Activated CD4-positive, CD25-positive, alpha-beta regulatory T cell treated with anti-CD3 and anti-CD28 coated beads, Interleukin-2, amount 50 U/mL, for 24 hours (primary cell): Measurements from ENCODE around the gene UBE3D.
A peak's percentile ranks its signal among the peaks of the same experiment; 100 is the strongest.

Experiments
- ATAC-seq, 2 donors: fragments of 150-1000 bp; cut with Tn5 transposase; one replicate each; pipeline ENCODE4 v1.10.0; 2021; ENCODE audit warnings: mild to moderate bottlenecking in 1 of 2, moderate library complexity in 1 of 2

The UBE3D gene, protein sequence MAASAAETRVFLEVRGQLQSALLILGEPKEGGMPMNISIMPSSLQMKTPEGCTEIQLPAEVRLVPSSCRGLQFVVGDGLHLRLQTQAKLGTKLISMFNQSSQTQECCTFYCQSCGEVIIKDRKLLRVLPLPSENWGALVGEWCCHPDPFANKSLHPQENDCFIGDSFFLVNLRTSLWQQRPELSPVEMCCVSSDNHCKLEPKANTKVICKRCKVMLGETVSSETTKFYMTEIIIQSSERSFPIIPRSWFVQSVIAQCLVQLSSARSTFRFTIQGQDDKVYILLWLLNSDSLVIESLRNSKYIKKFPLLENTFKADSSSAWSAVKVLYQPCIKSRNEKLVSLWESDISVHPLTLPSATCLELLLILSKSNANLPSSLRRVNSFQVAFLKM

DNA sequence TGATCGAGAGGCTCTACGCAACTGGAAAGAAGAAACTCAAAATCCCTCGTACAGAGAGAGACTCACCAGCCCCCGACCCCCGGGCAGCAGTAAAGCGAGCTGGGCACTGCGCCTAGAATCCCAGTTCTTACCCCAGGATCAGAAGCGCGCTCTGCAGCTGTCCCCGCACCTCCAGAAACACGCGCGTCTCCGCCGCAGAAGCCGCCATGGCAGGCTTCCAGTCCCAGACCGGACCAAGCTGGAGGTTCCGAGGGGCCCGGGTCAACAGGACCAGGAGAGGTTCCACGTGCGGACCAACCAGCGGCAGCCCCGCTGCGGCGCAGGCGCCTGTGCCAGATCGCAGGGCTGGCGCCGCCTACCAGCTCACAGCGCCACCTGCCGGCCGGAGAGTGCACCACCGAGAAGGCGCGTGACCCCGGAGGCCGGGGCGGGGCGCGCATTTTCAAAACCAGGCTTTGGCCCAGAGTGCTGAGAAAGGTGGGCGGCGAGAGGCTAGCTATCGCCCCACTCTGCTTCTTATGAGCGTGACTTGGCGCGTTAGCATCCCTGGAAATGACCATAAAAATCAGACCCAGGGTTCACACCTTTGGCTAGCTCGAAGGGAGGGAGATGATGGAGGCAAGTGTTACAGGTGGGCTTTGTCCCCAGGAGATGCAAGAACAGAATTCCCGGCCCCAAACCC is at the start of gene UBE3D:
Gene UBE3D (minus strand): TSS at position 331 of the 682 bp plus-strand sequence. CDS start 123 bp downstream, at position 208.
- peak; percentile 70 to 77 for ATAC-seq

DNA sequence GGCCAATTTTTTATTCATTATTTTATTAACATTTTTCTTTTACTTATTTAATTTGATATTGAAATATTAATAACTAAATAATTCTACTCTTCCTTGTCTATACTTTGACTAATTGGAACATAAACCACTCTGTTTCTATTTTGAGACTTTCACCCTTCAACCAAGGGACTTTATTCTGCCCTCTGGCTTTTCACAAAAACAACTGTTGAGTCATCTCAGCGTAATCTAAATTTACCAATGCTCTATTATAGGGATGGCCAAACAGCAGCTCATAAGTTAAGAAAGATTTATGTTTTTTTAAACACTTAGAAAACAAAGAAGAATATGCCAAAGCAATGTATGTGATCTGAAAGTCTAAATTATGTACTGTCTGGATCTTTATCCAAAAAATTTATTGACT is 48.5 kb upstream of the UBE3D start:
- ATAC-seq = no peak

DNA sequence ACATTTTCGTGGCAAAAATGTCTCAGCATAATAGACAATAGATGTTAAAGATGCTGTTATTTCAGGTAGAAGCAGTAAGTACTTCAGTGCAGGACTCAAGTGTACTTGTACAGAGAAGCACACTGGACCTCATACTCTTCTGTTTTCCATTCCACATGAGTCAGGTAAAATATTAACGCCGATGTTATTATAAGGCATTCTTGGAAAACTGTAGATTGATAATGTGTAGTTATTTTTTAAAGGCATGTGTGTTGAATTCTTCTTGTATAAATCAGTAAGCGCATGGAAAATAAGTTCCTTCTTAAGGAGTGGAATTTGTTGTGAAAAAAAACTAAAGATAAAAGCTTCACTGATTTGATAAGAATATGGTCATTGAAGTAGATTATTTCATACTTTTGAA is 47.6 kb upstream of the UBE3D start:
- ATAC-seq = no peak

DNA sequence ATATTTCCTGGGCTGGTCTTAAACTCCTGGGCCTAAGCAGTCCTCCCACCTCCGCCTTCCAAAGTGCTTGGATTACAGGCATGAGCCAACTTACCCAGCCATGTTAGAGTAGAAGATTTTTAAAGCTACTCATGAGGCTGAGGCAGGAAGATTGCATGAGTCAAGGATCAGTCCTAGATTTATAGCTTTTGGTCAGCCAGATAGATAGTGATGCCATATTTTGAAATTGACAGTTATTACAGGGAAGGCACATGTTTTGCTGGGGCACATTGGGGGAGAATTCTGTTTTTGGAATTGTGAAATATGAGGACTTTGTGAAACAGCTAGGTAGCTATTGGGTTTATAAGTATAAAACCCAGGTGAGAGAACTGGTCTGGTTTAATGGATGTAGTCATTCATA is 42.7 kb upstream of the UBE3D start:
- no peak for ATAC-seq

DNA sequence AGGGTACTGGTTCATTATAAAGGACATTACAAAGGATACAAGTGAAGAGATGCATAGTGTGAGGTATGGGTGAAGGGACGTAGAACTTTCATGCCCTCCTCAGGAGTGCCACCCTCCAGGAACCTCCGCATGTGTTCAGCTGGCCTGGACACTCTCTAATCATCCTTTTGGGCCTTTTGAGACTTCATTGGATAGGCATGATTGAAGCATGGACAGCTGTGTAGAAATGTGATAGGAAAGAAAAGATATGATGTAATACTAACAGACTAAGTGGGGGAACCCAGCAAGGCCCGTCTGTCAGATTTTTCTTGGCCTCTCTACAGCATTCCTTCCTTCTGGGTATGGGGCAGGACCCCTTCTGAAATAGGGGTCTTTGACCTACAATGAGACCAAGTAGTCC is 32.9 kb upstream of the UBE3D start:
- no peak for ATAC-seq

DNA sequence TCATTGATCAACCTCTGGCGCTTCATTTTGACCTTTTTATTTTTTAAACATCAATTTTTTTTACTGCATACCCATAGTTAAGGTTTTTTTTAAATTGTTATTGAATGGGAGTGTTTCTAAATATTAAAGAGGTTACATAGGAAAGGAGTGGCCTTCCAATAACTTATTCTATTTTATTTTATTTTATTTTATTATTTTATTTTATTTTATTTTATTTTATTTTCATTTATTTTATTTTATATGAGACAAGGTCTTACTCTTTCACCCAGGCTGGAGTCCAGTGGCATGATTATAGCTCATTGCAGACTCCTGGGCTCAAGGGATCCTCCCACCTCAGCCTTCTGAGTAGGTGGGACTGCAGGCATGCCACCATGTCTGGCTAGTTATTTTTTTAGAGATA is 32.0 kb upstream of the UBE3D start:
- ATAC-seq = no peak

DNA sequence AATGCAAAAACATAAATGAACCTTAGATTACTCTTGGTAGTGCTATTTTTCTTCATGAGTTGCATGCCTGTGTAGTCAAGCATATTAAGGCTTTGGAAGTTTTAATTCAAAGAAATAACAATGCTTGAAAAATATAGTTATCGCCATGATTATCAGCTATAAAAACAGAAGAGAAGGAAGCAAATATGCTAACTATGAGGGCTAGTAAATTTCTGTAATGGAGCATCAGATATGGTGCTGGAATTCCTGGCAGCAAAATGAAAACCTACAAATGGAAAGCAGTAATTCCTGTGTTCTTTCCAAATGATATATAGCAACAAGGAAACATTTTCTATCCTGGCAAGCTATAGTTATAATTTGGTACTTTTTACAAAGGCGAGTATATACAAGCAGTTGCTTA is 31.6 kb upstream of the UBE3D start:
- ATAC-seq = no peak

DNA sequence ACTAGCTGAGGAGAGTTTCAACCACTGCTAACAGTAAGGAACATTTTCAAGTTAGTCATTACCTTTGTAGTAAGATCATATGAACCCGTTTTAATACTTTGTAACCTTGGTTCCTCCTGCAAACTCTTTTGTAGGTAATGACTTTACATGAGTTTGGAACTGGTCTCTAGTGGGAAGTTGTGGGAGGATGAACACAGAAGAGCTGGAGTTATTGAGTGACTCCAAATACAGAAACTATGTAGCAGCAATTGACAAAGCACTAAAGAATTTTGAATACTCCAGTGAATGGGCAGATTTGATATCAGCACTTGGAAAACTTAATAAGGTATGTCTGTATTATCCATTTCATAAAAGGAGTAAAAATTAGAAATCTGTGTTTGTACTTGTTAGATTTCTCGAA is 31.1 kb upstream of the UBE3D start:
- ATAC-seq = no peak

DNA sequence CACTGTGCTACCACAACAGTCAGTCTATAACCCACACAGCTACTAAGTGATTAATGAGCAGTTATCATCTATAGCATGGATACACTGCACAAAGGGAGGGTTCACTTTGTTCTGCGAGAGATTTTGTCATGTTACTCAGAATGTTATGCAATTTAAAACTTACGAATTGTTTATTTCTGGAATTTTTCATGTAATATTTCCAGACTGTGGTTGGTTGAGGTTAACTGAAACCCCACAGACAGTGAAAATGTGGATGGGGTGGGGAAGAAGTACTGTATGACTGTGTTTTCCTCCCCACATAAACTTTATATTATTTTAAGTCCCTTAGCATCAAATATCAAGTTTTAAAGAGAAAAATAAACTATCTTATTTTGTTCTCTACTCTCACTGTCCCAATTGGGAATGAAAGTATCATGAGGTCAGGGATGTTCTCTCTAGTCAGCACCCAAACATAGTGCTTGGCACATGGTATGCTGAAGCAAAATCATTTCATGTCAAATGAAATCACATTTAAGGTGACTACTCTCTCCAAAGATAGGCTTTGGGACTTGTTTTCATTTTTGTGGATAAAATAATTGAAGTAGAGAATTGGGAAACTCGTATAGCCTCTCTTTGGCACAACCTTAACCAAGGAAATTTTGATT is 27.2 kb upstream of the UBE3D start:
- no peak for ATAC-seq

DNA sequence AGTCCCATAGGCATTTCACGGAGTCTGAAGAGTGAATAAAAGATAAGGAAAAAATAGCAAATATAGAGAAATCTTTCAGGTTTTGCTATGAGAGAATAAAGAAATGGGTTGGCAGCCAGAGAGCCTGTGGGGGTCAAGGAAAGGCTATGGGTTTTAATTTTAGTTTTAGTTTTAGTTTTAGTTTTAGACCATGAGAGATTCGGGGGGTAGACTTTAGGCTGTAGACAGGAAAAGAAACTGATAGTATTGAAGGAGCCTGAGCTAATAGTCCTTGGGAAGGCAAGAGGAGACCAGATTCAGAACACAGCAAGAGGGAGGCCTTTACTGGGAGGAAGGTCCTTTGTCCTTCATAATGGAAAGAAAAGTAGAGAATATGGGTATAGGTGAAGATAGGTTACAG is 21.1 kb upstream of the UBE3D start:
- ATAC-seq = peak; percentile 76 to 86

DNA sequence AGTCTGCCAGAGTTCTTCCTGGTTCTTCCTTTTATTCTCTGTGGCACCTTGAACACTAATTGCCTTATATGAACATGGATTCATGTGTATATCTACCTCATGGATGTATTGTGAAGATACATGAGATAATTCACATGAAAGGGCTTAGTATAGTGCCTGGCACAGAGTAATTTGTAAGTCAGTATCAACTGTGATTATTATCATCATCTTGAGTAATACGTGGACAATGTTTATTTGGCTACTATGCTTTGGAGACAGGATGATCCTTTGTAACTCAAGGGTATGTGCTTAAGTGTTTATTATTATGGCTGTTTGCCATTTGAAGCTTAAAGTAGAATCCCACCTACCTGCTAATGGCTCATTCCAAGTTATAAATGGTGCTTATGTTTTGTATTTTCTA is 17.8 kb upstream of the UBE3D start:
- no peak for ATAC-seq

DNA sequence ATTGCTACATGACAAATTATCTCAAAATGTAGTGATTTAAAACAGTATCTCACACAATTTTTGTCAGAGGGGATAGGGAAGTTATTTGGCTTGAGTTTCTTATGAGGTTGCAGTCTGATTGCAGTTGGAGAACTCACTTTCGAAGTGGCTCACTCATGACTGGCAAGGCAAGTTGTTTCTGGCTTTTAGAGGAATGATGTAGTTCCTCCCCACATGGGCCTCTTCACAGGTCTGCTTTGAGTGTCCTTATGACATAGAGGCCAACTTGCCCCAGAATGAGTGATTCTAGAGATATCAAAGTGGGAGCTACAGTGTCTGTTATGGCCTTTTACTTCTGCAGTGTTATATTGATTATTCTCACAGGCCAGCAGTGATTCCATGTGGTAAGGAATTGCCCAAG is 8.0 kb upstream of the UBE3D start:
- ATAC-seq = no peak

DNA sequence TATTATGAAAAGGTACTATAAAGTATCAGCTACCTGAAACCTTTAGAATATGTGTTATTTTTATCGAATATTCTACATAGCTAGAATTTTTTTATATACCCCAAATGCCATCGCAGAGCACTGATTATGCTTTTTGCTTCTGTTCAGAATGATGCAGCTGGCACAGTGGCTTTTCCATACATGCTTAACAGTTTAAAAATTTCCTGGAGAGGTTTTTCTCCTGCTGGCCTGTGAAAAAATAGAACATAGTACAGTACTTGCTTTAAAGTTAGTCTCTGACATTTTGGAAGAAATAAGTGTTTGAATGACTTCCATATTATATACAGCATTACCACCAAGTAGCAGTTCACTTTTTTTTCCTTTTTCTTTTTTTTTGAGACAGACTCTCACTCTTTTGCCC is 7.1 kb upstream of the UBE3D start:
- ATAC-seq = no peak

DNA sequence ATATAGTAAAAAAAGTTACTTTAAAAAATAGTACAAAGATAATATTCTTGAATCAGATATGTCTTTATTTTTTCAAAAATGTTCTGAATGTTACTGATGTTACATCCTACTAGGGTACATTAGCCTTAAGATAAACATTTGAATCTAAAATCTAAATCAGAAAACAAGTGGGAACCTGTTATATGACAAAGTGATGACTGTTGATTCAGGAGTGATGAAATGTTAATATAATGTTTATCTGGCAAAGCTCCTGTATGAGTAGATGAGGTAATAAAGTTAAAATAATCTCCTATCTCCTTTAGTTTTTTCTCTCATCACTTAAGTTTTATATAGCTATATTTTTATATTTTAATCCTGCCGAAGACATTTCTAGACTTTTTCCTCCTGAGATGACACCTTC is 6.1 kb upstream of the UBE3D start:
- ATAC-seq = no peak

DNA sequence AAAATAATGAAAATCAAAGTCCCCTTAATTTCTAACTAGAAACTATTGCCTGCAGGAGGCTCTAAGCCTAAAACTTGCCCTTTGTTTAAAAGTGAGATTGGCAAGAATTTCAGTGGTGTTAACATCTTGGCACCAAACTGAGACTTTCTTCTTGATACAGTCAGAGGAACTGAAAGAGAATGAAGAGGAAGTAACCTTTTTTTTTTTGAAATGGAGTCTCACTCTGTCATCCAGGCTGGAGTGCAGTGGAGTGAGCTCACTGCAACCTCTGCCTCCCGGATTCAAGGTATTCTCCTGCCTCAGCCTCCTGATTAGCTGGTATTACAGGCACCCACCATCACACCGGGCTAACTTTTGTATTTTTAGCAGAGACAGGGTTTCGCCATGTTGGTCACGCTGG is 5.4 kb upstream of the UBE3D start:
- no peak for ATAC-seq

DNA sequence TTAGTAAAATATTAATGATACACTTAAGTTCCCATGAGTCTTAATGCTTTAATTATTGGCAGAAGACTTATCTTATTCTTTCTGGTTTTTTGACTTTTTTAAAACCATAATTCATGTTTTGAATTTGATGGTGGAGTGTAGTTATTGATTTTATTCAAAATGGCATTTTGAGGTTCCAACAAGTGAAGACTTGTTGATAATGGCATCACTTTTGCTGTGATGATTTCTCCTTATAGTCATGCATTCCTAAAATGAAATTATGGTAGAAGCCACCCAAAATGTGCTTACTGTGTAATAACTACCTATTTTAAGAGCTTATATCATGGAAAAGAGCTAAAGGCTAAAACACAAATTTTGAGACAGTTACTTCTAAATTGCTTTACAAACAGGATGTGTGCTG is 4.0 kb upstream of the UBE3D start:
- ATAC-seq = no peak

DNA sequence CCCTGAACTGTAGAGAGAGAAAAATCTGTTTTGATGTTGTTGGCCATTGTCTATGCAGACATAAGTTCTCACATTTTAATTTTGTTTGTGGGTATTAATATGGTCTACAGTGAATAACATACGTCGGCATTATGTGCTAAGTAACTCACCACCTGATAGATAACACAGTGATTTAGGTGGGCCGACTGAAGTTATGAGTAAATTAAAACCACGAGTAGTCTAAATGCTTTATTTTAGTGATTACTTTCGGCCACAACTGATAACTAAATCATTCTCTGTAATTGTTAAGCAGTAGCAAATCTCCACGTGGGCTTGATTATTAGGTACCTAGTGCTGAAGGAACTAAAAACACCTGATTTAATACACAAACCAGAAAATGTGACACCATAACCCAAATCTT is 3.0 kb upstream of the UBE3D start:
- no peak for ATAC-seq

DNA sequence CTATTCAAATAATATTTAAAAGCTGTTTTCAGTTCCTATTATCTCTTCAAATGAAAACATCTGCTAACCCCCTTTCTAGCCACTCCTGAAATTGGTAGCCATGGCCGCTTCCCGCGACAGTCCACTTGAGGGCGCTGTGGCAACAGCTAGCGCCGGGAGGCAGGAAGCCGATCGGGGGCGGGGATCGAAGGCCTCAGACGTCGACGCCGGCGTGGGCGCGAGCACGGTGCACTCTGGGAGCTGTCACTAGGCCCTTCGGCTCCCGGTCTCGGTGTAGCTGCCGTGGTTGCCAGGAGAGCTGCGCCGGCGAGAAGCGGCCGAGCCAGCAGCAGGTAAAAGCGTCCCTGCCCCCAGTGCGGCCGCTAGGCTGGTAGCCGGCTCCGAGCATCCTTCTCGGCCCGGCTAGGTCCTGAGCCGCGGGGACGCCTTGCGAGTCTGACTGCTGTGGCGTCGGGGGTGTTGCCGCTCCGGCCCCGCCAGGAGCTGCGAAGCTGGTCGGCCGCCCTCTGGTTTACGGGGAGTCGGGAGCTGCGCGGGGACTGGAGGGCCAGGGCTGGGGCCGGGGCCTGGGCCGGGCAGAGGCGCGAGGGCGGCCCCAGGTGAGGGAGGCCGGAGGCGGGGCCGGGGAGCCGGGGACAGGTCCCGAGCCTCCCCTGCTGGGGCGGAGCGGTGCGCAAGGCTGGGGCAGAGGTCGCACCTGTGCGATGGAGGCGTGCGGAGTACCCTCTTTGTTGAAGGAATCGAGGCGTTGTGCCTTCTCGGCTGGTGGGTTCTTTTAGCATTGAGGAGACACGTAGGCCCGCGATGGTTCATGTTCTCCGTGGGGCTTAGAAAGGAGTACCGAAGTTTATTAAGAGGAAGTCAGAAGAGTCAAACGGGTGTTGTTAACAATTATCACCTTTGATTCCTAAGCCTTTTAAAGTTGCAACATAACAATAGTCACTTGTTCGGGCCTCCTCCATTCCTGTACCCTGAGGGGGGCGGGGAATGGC is 2.1 kb upstream of the UBE3D start, which contains the start of gene DOP1A:
Gene DOP1A (plus strand): TSS at position 224 of the 992 bp plus-strand sequence. CDS start 29,307 bp downstream, outside the sequence.
- peak; percentile 88 to 90 for ATAC-seq

DNA sequence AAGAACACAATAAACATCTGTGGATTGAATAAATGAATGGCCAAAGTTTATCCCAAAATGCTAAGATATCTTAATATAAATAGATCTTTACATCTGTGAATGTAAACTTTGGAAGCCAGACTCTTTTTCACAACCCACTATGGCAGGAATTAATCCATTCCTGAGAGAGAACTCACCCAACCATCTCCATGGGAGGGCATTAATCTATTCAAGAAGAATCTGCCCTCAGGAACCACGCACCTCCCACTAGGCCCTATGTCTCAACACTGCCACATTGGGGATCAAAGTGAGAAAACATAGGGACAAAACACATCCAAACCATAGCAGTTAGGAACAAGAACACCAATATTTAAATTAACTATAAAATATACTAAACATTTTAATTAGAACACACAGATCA is 3.4 kb downstream of the UBE3D start:
- ATAC-seq = no peak

DNA sequence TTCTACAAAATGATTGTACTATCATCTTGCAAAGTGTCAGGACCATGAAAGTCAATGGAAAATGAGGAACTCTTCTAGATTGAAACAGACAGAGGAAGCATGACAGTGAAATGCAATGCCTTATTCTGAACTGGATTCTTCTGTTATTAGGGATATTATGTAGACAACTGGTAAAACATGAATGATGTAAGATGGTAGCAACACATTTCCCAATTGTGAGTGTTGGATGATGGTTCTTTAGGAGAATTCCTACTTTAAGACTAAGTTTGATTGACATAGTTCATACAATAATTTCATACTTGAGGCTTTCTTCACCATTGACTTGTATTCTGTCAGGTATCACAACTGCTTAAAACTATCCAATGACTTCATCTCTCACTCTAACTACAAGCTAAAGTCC is 4.5 kb downstream of the UBE3D start:
- no peak for ATAC-seq

DNA sequence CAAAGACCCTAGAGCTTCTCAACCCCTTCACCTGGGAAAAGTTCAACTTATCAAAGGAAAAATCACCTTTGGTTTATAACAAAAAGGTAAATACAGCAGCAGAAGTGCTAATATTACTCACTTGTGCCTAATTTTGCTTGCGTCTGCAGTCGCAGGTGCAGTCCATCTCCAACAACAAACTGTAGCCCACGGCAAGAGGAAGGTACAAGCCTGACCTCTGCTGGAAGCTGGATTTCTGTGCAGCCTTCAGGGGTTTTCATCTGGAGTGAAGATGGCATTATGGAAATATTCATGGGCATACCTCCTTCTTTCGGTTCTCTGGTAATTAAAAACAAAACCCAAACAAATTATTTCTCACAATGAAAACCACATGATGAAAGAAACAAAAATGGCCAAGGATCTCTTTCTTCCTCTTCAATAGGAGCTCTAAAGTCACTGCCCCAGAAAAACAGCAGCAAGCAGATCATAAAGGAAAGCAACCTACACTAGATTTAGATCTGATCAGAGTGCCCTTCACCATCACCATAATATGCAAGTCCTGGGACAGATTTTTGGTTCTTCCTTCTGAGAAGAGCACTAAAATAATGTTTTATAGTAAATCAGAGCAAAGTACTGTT is 7.8 kb downstream of the UBE3D start:
- no peak for ATAC-seq

DNA sequence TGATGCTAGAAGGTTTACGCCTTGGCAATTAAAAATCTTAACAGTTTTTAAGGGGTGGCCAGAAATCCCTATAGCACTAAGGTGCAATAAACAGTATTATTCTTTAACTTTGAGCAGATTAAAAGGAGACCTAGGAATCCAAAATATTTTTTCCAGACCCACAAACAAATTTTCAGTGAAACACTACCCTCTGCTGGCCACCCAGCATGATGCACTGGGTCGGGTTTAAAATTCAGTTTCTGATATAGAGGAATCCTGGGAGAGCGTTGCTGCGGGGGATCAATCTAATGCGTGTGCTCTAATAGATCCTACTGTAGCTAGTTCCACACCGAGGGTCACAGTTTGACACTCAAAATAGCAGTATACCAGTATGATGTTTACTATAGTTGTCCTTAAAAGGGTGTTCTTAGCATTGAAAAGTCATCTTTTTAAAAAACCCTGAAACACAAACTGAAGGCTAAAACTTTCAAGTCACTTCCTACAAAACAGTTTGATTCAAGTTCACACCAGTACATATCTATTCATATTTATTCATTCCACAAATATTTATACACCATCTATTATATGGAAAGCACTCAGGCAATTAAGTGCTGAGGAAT is 10.2 kb downstream of the UBE3D start:
- ATAC-seq = peak in 1 of 2 donors; percentile 43
